ENCODE data around the gene NAXE. TPM values are rescaled to one million over a fixed set of nuclear protein-coding genes. Genes with fewer than 3 reads are reported as not detected.
"Not testable (repeated sequence)": the region's sequence is repeated elsewhere in the genome, so short reads cannot be mapped to it uniquely, and the experiment has no call there.

Gene NAXE
- total RNA-seq, 1 donor from 2014 or later: 40.9 TPM

DNA sequence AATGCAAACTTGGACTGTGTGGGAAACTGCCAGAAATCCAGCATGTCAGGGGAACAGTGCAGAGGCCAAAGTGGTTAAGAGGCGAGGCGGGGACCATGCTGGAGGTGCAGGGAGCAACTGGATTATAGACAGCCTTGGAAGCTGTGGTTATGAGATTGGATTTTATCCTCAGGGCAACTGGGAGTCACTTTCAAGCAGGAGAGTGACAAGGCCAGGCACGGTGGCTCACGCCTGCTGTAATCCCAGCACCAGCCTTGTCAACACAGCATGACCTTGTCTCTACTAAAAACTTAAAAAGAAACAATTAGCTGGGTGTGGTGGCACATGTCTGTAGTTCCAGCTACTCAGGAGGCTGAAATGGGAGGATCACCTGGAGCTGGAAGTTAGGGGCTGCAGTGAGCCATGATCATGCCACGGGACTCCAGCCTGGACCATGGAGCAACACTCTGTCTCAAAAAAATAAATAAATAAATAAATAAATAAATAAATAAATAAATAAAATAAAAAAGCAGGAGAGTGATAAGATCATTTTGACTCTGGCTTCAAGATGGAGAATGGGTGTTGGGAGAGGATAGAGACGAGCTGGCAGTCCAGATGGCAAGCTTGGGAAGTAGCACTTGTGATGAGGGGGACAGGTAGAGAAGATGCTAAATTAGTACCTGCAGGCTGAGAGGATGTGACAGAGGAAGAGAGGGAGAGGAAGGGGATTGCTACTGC lies 31.2 kb downstream of the NAXE start:
- no peak for DNase-seq (ENCODE audit: low spot score)

DNA sequence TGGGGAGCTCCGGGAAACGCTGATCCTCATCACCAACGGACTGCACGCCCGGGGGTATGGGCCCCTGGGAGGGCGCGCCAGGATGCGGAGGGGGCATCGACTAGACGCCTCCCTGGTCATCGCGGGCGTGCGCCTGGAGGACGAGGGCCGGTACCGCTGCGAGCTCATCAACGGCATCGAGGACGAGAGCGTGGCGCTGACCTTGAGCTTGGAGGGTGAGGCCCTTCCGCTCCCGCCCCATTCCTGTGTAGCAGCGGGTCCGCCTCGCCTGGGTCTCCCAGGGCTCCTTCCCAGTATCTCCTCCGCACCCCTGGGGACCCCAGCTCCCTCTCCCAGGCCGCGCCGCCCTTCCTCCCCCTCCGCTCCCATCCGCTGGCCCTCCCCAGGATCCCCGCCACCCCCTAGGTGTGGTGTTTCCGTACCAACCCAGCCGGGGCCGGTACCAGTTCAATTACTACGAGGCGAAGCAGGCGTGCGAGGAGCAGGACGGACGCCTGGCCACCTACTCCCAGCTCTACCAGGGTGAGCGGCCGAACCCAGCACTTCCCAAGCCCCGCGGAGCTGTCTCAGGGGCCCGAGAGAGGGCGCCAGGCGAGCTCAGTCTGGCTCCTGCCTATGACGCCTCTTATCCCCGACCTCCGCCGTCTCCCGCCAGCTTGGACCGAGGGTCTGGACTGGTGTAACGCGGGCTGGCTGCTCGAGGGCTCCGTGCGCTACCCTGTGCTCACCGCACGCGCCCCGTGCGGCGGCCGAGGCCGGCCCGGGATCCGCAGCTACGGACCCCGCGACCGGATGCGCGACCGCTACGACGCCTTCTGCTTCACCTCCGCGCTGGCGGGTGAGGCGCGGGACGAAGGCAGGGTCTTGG lies 32.6 kb downstream of the NAXE start:
- peak; percentile 38 for DNase-seq (ENCODE audit: low spot score)

DNA sequence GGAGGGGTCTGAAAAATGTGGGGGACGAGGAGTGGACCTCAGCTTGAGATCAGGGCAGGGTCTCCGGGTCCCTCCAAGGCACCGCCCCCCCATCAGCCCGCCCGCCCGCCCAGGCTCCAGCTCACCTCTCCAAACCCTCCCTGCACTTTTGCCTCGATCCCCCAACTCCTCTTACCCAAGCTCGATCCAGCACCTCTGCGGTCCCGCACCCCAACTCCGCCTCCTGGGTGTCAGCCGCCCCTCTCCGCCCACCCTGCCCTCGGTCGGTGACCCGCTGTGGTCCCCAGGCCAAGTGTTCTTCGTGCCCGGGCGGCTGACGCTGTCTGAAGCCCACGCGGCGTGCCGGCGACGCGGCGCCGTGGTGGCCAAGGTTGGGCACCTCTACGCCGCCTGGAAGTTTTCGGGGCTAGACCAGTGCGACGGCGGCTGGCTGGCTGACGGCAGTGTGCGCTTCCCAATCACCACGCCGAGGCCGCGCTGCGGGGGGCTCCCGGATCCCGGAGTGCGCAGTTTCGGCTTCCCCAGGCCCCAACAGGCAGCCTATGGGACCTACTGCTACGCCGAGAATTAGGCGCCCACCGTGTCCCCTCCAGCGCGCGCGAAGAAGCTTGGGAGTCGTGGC lies 33.3 kb downstream of the NAXE start:
- DNase-seq (ENCODE audit: low spot score): no peak

DNA sequence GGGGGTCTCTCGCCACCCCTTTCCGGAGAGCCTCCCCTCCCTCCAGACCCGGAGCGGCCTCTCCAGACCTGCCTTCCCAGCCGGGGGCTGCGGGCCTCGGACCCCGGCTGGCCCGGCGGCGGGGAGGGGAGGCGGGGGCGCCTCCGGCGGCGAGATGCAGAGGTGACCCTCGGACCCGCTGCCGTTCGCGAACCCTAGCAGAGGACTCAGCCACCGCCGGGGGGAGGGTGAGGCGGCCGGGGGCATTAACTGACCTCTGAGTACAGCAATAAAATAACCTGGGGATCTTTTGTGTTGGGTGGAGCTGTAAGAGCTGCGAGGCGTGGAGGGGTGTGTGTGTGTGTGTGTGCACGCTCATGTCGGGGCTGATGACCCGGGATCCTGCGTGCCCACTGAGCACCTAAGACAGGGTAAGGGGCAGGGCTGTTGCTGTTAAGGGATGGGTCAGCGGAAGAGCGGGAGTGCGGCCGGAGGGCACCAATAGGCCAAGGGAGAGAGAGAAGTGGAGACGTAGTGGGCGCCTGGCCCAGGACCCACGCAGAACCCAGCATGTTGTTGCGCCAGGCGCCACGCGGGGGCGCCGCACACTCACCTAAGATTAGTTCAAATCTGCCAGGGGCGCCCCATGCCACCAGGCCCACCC lies 34.0 kb downstream of the NAXE start:
- DNase-seq (ENCODE audit: low spot score): peak; percentile 22

DNA sequence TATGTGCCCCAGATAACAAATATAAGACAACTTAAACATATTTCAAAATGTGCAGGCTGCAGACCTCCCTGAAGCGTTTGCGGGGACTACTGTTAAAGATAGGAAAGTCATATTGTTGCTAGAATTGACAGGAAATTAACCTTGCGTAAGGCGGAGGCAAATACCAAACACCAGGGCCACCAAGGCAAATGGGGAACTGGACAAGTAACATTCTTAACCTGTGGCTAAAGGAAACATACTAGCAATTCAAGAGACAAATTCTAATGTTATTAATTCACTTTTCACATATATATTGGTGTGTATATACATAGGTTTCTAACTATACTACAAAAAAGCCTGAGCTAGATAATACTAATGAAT lies 34.5 kb downstream of the NAXE start:
- DNase-seq (ENCODE audit: low spot score): no peak

DNA sequence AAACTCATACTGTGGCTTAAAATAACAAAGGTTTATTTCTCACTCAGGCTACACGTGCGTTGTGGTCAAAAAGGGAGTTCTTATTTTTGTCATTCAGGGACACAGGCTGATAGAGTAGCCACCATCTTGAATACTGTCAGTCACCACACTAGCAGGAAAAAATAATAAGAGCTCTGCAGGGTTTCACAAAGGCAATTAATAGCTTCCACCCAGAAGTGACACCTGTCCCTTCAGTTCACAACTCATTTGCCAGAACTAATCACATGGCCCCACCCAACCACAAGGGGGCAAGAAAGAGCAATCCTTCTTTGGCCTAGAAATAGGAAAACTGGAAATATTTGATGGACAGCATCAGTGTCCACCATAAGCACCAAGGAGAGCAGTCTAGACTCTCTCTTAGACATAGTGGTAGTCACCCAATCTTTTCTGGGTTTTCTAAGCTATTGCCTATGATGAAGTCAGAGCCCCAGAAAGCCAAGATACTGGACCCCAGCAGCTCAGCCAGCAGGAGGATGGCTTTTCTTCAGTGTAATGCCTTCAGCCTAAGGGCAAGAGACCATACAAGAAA lies 35.8 kb downstream of the NAXE start:
- DNase-seq (ENCODE audit: low spot score): no peak

DNA sequence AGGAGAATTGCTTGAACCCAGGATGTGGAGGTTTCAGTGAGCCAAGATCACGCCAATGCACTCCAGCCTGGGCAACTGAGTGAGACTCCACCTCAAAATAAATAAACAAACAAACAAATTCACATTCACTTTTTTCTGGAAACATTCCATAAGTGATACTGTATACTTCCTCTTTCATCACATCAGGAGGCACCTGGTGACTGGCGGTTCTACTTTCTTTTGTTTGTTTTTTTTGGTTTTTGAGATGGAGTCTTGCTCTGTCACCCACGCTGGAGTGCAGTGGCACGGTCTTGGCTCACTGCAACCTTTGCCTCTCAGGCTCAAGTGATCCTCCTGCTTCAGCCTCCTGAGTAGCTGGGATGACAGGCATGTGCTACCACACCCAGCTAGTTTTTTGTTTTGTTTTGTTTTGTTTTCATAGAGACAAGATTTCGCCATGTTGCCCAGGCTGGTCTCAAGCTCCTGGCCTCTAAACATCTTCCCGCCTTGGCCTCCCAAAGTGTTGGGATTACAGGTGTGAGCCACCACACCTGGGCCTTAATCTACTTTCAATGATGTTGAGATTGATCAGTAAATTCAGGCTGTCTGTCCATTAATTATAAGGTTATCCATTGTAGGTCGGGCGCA lies 38.4 kb downstream of the NAXE start:
- no peak for DNase-seq (ENCODE audit: low spot score)

DNA sequence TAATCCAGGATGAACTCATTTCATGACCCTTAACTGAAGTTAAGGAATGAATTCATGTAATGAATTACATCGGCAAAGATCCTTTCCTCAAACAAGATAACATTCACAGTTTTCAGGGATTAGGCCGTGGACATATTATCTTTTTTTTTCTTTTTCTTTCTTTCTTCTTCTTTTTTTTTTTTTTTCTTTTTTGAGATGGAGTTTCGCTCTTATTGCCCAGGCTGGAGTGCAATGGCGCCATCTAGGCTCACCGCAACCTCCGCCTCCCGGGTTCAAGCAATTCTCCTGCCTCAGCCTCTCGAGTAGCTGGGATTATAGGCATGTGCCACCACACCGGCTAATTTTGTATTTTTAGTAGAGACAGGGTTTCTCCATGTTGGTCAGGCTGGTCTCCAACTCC lies 39.6 kb downstream of the NAXE start:
- not testable (repeated sequence) for DNase-seq (ENCODE audit: low spot score)

DNA sequence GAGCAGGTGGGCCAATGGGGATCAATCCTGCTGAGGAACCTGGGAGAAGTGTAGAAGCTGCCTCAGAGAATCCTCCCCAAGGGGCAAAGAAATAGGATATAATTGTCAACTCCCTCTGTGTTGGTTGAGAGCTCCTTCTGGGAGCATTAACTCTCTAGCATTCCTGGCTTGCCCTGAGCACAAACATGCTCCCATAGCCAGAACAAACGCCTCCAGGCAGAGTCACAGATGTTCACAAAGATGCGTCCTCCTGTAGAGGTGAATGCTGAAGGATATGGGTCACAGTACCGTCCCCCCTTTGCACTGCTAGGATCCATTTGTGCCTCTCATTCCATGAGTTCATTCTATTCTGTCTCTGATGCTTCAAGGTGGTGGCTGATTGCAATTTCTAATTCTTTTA lies 40.8 kb downstream of the NAXE start:
- DNase-seq (ENCODE audit: low spot score): no peak

DNA sequence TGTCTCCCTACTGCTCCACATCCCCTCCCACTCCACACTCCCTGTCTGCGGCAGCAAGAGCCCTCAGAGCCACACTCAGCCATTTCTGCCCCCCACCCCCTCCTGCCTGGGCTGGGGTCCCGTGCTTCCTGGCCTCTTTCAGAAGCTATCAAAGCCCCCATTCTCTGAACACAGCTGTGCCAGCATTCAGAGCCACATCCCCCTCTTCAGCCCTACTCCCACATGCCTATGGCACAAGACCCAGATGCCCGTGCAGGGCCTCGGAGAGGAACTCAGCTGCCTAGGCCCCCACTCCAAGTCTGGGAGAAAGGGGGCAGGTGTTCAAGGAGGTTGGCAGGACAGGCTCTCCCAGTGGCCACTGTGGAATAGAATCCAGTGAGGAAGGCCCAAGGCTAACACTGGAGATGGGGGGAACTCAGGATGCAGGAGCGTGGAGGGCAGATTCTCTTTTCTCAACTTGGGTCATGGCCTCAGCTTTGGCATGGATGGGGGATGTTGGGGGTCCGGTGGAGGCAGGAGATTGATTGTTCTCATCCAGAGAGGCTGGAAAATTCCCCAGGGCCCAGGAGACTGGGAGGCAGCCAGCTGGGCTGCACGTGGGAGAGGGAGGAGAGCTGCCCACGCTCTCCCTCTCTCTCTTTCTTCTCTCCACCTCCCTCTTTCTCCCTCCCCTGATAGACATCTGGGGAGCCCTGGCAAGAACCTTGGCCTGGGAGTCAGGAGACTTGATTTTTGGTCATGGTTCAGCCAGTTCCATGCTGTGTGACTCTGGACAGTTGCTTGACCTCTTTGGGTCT lies 46.8 kb downstream of the NAXE start:
- no peak for DNase-seq (ENCODE audit: low spot score)

DNA sequence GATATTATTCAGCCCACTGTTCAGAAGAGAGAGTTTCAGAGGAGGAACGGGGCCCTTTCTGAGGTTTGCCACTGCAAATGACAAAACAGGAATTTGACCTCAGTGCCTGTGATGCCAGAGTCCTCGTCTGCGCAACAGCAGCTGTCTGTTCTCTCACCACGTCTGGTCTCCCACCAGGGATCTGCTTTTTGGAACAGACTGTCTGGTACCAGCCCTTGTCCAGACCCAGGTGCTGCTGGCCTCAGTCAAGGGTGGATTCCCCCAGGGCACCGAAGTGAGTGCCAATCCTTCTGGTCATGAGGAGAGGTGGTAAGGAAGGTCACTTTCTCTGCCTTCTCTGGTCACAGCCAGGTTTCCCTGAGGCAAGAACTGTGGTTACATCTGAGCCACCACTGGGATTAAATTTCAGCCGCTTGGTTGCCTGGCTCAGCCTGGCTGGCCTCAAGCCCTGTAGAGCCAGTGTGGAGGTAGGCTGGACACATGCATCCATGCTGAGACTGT lies 48.1 kb downstream of the NAXE start:
- DNase-seq (ENCODE audit: low spot score): no peak

DNA sequence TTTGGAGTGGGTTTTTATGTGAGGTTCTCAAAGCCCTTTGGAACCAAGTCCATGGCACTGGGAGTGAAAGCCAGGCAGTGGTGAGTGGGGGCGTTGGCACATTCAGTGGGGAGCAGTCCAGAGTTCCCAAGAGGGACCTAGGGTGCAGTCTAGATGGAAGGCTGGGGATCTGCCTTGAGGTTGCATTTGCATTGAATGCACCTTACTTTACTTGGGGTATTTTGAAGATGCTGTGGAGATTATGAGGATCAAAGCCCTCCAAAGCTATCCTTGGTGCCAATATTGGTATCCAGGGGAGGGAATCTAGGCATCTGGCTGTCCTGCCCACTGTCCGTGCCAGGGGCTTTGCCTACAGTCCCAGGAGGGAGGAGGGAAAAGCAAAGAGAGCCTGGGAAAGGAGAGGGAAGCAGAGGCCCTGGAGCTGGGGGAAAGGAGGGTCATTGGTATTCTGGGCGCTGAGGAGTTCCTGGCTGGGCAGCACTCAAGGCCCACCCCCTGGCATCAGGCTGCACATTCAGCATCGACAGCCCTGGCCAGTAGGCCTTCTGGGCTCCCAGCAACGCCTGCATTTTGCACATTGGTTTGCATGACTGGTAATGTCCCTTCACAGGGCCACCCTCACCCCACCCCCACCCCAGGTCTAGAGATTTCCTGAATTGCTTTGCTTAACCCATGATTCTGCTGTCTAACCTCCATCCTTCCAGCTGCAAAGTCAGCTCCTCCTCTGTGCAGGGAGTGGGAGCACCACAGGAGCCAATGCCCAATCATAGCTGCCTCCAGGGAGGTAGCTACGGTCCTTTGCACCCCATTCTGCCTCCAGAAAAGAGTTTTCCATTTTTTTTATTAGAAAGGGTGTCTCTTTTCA lies 49.5 kb downstream of the NAXE start:
- no peak for DNase-seq (ENCODE audit: low spot score)

DNA sequence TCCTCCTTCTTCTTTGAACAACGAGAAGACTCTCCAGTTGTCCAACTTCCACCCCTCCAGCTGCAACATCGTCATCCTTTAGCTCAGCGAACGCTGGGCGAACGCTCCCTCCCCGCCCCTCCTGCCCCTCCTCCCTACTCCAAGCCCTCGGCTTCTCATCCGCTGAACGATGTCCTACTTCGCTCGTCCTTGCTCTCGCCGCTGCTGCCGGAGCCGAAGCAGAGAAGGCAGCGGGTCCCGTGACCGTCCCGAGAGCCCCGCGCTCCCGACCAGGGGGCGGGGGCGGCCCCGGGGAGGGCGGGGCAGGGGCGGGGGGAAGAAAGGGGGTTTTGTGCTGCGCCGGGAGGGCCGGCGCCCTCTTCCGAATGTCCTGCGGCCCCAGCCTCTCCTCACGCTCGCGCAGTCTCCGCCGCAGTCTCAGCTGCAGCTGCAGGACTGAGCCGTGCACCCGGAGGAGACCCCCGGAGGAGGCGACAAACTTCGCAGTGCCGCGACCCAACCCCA lies 50.2 kb downstream of the NAXE start, which contains the start of gene BCAN:
TSS of gene BCAN (plus strand) at position 357 of the 504 bp plus-strand sequence. CDS start 3,938 bp downstream, outside the sequence.
- no peak for DNase-seq (ENCODE audit: low spot score)

DNA sequence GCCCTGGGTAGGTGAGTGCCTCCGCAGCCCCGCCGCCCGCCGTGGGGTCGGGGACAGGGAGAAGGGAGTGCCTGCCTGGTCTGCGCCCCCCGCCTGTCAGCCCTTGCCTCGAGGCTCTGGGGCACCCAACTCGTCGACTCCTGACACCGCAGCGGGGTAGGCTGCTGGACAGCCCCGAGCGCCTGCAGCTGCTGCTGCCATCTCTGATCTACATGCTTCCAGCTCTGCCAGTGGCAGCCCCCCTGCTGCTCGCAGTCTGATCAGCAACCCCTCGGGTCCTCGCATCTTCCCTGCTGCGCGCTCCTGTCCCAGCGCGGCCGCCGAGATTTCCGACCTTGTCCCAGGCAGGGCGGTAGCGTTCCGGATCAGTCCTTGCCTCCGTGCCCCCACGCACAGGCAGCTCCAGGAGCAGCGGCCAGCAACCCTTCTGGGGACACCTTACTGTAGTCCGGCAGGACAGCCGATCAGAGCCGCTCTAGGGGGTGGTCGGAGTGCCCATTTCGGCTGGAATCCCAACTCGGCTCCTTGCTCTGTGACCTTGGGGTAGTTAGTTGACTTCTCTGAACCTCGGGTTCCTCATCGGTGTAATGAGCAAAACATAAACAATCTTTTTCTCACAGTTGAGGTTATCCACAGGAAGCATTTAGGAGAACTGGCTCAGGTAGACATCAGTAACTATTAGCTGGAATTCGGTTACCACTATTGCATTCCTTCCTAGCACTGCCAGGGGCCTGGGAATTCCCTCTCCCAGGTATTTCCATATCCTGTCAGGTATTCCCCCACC lies 50.9 kb downstream of the NAXE start:
- DNase-seq (ENCODE audit: low spot score): no peak

DNA sequence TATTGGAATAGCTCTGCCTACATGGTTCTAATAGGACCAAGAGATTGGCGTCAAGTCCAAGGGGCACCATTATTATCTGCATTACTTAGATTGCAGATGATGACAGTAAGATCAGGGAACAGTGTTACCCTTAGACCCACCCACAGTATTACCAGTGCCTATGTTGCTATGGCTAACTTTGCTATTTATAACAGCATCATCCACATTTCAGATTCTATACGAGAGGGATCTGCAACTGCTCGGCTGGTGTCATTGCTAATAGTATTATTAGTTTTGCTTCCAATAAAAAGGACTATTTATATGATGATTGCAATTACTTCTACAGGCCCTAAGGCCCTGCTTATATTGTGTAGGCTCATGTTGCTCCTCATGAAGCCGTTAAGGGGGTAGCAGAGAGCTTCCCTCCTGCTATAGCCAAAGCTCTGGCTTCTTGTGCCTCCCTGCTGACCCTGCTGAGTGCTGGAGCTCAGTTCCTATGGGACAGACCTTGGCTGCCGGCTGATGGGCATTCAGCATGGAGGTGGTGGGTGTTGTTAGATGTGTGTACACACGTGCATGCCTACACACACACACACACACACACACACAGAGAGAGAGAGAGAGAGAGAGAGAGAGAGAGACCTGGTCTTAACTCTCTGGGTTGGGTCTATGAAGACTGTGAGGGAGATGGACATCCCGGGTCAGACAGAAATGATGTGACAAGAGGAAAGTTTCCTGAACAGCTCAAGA lies 51.6 kb downstream of the NAXE start:
- no peak for DNase-seq (ENCODE audit: low spot score)

DNA sequence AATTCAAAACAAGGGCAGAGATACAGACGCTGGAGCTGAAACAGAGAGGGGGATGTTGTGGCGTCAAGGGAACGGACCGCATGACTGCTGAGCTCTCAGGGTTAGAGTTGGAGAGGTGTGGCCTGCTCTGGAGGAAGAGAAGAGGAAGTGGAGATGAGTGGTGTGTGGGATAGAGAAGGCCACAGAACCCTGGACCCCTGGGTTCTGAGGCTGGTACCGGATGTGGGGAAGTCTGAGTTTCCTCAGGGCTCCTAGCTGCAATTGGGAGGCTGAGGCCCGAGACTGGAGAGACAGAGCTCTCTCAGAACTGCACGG lies 52.2 kb downstream of the NAXE start:
- DNase-seq (ENCODE audit: low spot score): no peak
